Pancreas (tissue), 10 donors: Measurements from ENCODE around the gene SYNDIG1. TPM values are rescaled to one million over a fixed set of nuclear protein-coding genes. Genes with fewer than 3 reads are reported as not detected.

Experiments used
- ATAC-seq, 4 donors: fragments of 200-7000 bp; cut with Tn5 transposase; one replicate each; pipeline versions ENCODE4 v1.8.0 to v1.9.1; 2020; ENCODE audit warnings: mild to moderate bottlenecking in 4 of 4, moderate library complexity in 4 of 4
- DNase-seq, 6 donors: peaks; one replicate each; pipeline ENCODE4 v3.0.0-alpha.2; 2020
- FAIRE-seq: peaks from 2 replicates; lab custom pipeline; 2012; peaks lifted over from hg19 to GRCh38; lab: Jason Lieb, UNC
- H3K27ac ChIP-seq, 4 donors: fragments of 200-600 bp; sonication (generic); 1 replicate in 3 of 4; 2 replicates in 1 of 4; pipeline versions ENCODE4 v1.5.0 to v1.8.0; 2020
- H3K27me3 ChIP-seq, 4 donors: fragments of 200-600 bp; one replicate each; pipeline ENCODE4 v1.8.0; 2021
- H3K36me3 ChIP-seq, 3 donors: fragments of 200-600 bp; sonication (generic) in 1 of 3; one replicate each; pipeline versions ENCODE4 v1.5.0 to v1.8.0; 2020 to 2021
- H3K4me1 ChIP-seq, 3 donors: fragments of 200-600 bp; one replicate each; pipeline ENCODE4 v1.8.0; 2021
- H3K4me3 ChIP-seq, 4 donors: fragments of 200-600 bp; sonication (generic) in 2 of 4; one replicate each; pipeline versions ENCODE4 v1.5.0 to v1.8.0; 2020 to 2021
- H3K9me3 ChIP-seq, 4 donors: fragments of 200-600 bp; one replicate each; pipeline ENCODE4 v1.8.0; 2021
- CTCF ChIP-seq, 4 donors: fragments of 200-600 bp; sonication (generic) in 3 of 4; IDR thresholded peaks; one replicate each; pipeline versions ENCODE4 v1.5.0 to v1.8.0; 2021; ENCODE audit warnings: antibody characterized with exemption in 4 of 4
- WGBS, 2 donors: extraction: QIAGEN DNeasy Blood & Tissue Kit; methylation state at CpG; one replicate each; pipeline ENCODE4 v1.1.7; 2013; 5-methylcytosine and 5-hydroxymethylcytosine counted together
- intact Hi-C, 3 donors: fragments of 100-400 bp; cut with DNase I; formaldehyde crosslinking; loops; one replicate each; pipeline versions ENCODE4 v1.11.1 to v1.14.2; 2022
- polyA plus RNA-seq, 2 donors: library from polyadenylated mRNA; stranded (reverse); fragments of 200-250 nt; gene quantifications; one replicate each; pipeline ENCODE4 v1.2.3, GENCODE V29; 2013
- total RNA-seq, 6 donors: library from RNA; stranded (reverse); fragmentation: NEBNext Ultra II Directional in 4 of 6; extraction: Animal tissue kit (Norgen Biotek cat#: 25700) in 4 of 6; gene quantifications; one replicate each; pipeline versions ENCODE4 v1.2.1 to v1.2.4, GENCODE V29; 2021 to 2023
- donor health status: healthy with polysubstance abuse.
- donor health status: DM: no; HTN: no; CAD: no; lungs with moderate emphysema.
- donor health status: DM: no; HTN: no; CAD: no.
- donor health status: control.
- donor health status: control.
- donor health status: Bipolar disorder and iron deficiency.
- donor health status: DM: yes; HTN: yes; CAD: no.
- donor health status: DM: no; HTN: no; CAD: no.
- donor health status: DM: no; HTN: no; CAD: no.
- donor health status: DM: yes; HTN: yes; CAD: no.

SYNDIG1 gene
- total and polyA plus RNA-seq, 8 donors, result 0.04 to 0.46 (median 0.23) TPM; not detected in 1

- 69 to 76% methylated on average over 2 of the region's 2 CpGs for WGBS, 2 donors
- intact Hi-C loops, result no loop called here
- Histone ChIP-seq H3K27me3 (peaks cover 0 to 8% (median 0%) of the 10 kb centered on the region in 4 donors), H3K9me3 (no peaks in the 10 kb centered on the region), H3K4me1 (no peaks in the 10 kb centered on the region), H3K27ac (no peak overlapping the region), H3K36me3 (no peaks in the 10 kb centered on the region), H3K4me3 (no peak overlapping the region)
- ATAC-seq (no peak), DNase-seq (no peak), FAIRE-seq (no peak)
- no peak for TF ChIP-seq CTCF (IDR thresholded peaks at IDR 0.05)
Observed at GRCh38 chr20:24459733-24460132, 9.7 kb upstream of the SYNDIG1 start.

- no peak for ATAC-seq
- no peak overlapping the region for H3K27ac ChIP-seq
- intact Hi-C loops, result no loop called here
- no peak for FAIRE-seq
- WGBS, 2 donors, result 81 to 87% methylated on average over 7 of the region's 7 CpGs
- H3K4me1 ChIP-seq, result no peaks in the 10 kb centered on the region
- no peaks in the 10 kb centered on the region for H3K36me3 ChIP-seq
- H3K4me3 ChIP-seq, result no peak overlapping the region
- H3K27me3 ChIP-seq, result peaks cover 0 to 8% (median 0%) of the 10 kb centered on the region in 4 donors
- TF ChIP-seq CTCF (IDR thresholded peaks at IDR 0.05), result no peak
- no peaks in the 10 kb centered on the region for H3K9me3 ChIP-seq
- no peak for DNase-seq
Observed at GRCh38 chr20:24460712-24461111, 8.7 kb upstream of the SYNDIG1 start.

- TF ChIP-seq CTCF (IDR thresholded peaks at IDR 0.05), result no peak
- H3K36me3 ChIP-seq, result no peaks in the 10 kb centered on the region
- no peaks in the 10 kb centered on the region for H3K9me3 ChIP-seq
- intact Hi-C loops, result no loop called here
- no peak for DNase-seq
- no peaks in the 10 kb centered on the region for H3K4me1 ChIP-seq
- no peak overlapping the region for H3K27ac ChIP-seq
- no peak overlapping the region for H3K4me3 ChIP-seq
- no peak for FAIRE-seq
- WGBS, 2 donors, result 86 to 97% methylated on average over 3 of the region's 3 CpGs
- no peak for ATAC-seq
- peaks cover 0 to 7% (median 0%) of the 10 kb centered on the region in 4 donors for H3K27me3 ChIP-seq
Observed at GRCh38 chr20:24461848-24462247, 7.6 kb upstream of the SYNDIG1 start.

- 56 to 60% methylated on average over 4 of the region's 4 CpGs for WGBS, 2 donors
- Histone ChIP-seq H3K4me3 (no peak overlapping the region), H3K36me3 (no peaks in the 10 kb centered on the region), H3K9me3 (no peaks in the 10 kb centered on the region), H3K27me3 (peaks cover 0 to under 1% (median 0%) of the 10 kb centered on the region in 4 donors), H3K4me1 (no peaks in the 10 kb centered on the region), H3K27ac (no peak overlapping the region)
- DNase-seq (no peak), FAIRE-seq (no peak), ATAC-seq (no peak)
- intact Hi-C loops, result no loop called here
- no peak for TF ChIP-seq CTCF (IDR thresholded peaks at IDR 0.05)
Observed at GRCh38 chr20:24462460-24463010, 6.9 kb upstream of the SYNDIG1 start.

GRCh38 chr20:24465159-24465558, 4.3 kb upstream of the SYNDIG1 start:
- H3K9me3 ChIP-seq, result no peaks in the 10 kb centered on the region
- intact Hi-C loops, result no loop called here
- no peak for TF ChIP-seq CTCF (IDR thresholded peaks at IDR 0.05)
- ATAC-seq (no peak), FAIRE-seq (no peak), DNase-seq (no peak)
- H3K27me3 ChIP-seq, result peaks cover 0 to 6% (median 0%) of the 10 kb centered on the region in 4 donors
- 60 to 68% methylated on average over 3 of the region's 3 CpGs for whole genome bisulfite sequencing, 2 donors
- H3K27ac ChIP-seq, result no peak overlapping the region
- no peaks in the 10 kb centered on the region for H3K36me3 ChIP-seq
- H3K4me3 ChIP-seq, result no peak overlapping the region
- H3K4me1 ChIP-seq, result no peaks in the 10 kb centered on the region
